Measurements from ENCODE around the gene CR1L. TPM values are rescaled to one million over a fixed set of nuclear protein-coding genes. Genes with fewer than 3 reads are reported as not detected.

Gene CR1L
- total and polyA plus RNA-seq, 2 of the 8 experiments (the other 6 are each of a cell fraction or from before 2014, with no cell fraction given) = 0.39 TPM; not detected in 1

DNA sequence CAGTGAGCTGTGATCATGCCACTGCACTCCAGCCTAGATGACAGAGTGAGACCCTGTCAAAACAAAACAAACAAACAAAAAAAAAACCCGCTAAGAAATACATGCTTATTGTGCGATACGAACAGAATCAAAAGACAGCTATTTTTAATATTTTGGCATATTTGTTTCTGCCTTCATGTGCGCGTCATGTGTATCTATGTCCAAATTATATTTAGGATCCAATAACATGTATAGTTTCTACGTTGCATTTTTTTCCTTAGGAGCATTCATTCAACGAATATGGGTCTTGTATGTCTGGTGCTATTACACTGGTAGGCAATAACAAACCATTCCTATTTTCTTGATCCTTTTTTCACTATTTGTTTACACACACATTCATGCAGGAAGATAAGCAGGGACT is 108.7 kb downstream of the CR1L start (continued):
- TF ChIP-seq, protein P1, sequence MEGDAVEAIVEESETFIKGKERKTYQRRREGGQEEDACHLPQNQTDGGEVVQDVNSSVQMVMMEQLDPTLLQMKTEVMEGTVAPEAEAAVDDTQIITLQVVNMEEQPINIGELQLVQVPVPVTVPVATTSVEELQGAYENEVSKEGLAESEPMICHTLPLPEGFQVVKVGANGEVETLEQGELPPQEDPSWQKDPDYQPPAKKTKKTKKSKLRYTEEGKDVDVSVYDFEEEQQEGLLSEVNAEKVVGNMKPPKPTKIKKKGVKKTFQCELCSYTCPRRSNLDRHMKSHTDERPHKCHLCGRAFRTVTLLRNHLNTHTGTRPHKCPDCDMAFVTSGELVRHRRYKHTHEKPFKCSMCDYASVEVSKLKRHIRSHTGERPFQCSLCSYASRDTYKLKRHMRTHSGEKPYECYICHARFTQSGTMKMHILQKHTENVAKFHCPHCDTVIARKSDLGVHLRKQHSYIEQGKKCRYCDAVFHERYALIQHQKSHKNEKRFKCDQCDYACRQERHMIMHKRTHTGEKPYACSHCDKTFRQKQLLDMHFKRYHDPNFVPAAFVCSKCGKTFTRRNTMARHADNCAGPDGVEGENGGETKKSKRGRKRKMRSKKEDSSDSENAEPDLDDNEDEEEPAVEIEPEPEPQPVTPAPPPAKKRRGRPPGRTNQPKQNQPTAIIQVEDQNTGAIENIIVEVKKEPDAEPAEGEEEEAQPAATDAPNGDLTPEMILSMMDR (IDR thresholded peaks at IDR 0.05; ENCODE audit: control extremely low read depth in 1 of 3, insufficient read depth in 1 of 3, low read depth in 1 of 3, low read length in 3 of 3) = no peak
- no peak for TF ChIP-seq RFX5 (IDR thresholded peaks at IDR 0.05; ENCODE audit: borderline replicate concordance, low read depth, low read length)
- no peak for TF ChIP-seq HDAC6 (IDR thresholded peaks at IDR 0.05; ENCODE audit: low read depth, low read length)
- no peak for TF ChIP-seq GTF2F1 (IDR thresholded peaks at IDR 0.05; ENCODE audit: borderline replicate concordance, low read depth, low read length)
- no peak for TF ChIP-seq SIX5 (IDR thresholded peaks at IDR 0.05; ENCODE audit: low read depth, low read length)
